ENCODE results near the gene ADAMTS6. TPM values are rescaled to one million over a fixed set of nuclear protein-coding genes. Genes with fewer than 3 reads are reported as not detected.

ADAMTS6 gene
- polyA plus RNA-seq, 2 of the 4 experiments (the other 2 are of a cell fraction), result 0.22 to 0.66 TPM

GRCh38 chr5:65262649-65263059 lies 219.1 kb downstream of the ADAMTS6 start:
- CTCF ChIA-PET, result no interaction called here
- POLR2A ChIA-PET, result no interaction called here
- 74% methylated on average over 6 of the region's 6 CpGs for WGBS (ENCODE audit: missing lambda C conversion rate)

GRCh38 chr5:65262096-65262495 lies 219.6 kb downstream of the ADAMTS6 start:
- H3K27ac ChIP-seq, result no peak overlapping the region
- no peaks in the 10 kb centered on the region for H3K9me3 ChIP-seq
- no peaks in the 10 kb centered on the region for H3K4me1 ChIP-seq
- no peak for TF ChIP-seq HDAC2 (IDR thresholded peaks at IDR 0.05)
- no peak for TF ChIP-seq ZFP36 (IDR thresholded peaks at IDR 0.05; ENCODE audit: borderline replicate concordance, partially characterized antibody)
- no peak for TF ChIP-seq ZC3H11A (IDR thresholded peaks at IDR 0.05)
- TF ChIP-seq JUN (IDR thresholded peaks at IDR 0.05), result no peak
- TF ChIP-seq FOSB (CRISPR knock-in tag; IDR thresholded peaks at IDR 0.05), result no peak
- no peak for TF ChIP-seq RNF2 (IDR thresholded peaks at IDR 0.05; ENCODE audit: borderline replicate concordance, low read depth)
- no peak overlapping the region for H3K4me2 ChIP-seq
- ATAC-seq (no peak), FAIRE-seq (no peak), DNase-seq (ENCODE audit: low read depth in 1 of 2, low spot score in 1 of 2) (no peak)
- ChIA-PET POLR2A (no interaction called here), CTCF (no interaction called here)
- 72% methylated on average over 3 of the region's 3 CpGs for WGBS (ENCODE audit: missing lambda C conversion rate)
- no peak overlapping the region for H3K4me3 ChIP-seq

More at GRCh38 chr5:65262649-65263059, 219.1 kb downstream of the ADAMTS6 start:
- no peak overlapping the region for H3K27ac ChIP-seq
- FAIRE-seq (no peak), DNase-seq (ENCODE audit: low read depth in 1 of 2, low spot score in 1 of 2) (no peak), ATAC-seq (no peak)
- H3K4me1 ChIP-seq, result no peaks in the 10 kb centered on the region
- no peak overlapping the region for H3K4me2 ChIP-seq
- TF ChIP-seq FOXS1 (CRISPR knock-in tag; IDR thresholded peaks at IDR 0.05) (no peak), RCOR1 (IDR thresholded peaks at IDR 0.05; ENCODE audit: low read depth, low read length) (no peak), RFX5 (IDR thresholded peaks at IDR 0.05) (no peak), ESRRA (IDR thresholded peaks at IDR 0.05; ENCODE audit: borderline replicate concordance, low read length) (no peak)
- H3K9me3 ChIP-seq, result no peaks in the 10 kb centered on the region
- H3K4me3 ChIP-seq, result no peak overlapping the region

GRCh38 chr5:65261499-65261898 lies 220.2 kb downstream of the ADAMTS6 start:
- Histone ChIP-seq H3K9me3 (no peaks in the 10 kb centered on the region), H3K27ac (no peak overlapping the region), H3K4me2 (no peak overlapping the region), H3K4me3 (no peak overlapping the region), H3K4me1 (no peaks in the 10 kb centered on the region)
- CTCF ChIA-PET, result no interaction called here
- POLR2A ChIA-PET, result no interaction called here
- ATAC-seq (no peak), FAIRE-seq (no peak), DNase-seq (ENCODE audit: low read depth in 1 of 2, low spot score in 1 of 2) (no peak)
- 35% methylated on average over 1 of the region's 1 CpG for WGBS (ENCODE audit: missing lambda C conversion rate)
- TF ChIP-seq ATOH8 (CRISPR knock-in tag; IDR thresholded peaks at IDR 0.05; ENCODE audit: low read depth), result no peak
- TF ChIP-seq CBX8 (IDR thresholded peaks at IDR 0.05), result no peak
- TF ChIP-seq HOXA7 (CRISPR knock-in tag; IDR thresholded peaks at IDR 0.05), result no peak
- no peak for TF ChIP-seq HEYL (CRISPR knock-in tag; IDR thresholded peaks at IDR 0.05)
- TF ChIP-seq EP300 (IDR thresholded peaks at IDR 0.05), result no peak
- no peak for TF ChIP-seq ZFP36 (IDR thresholded peaks at IDR 0.05; ENCODE audit: borderline replicate concordance, partially characterized antibody)
- no peak for TF ChIP-seq KDM1A (IDR thresholded peaks at IDR 0.05; ENCODE audit: low read depth)
- no peak for TF ChIP-seq BCL3 (IDR thresholded peaks at IDR 0.05)
- TF ChIP-seq RARB (CRISPR knock-in tag; IDR thresholded peaks at IDR 0.05), result no peak
- TF ChIP-seq BHLHE40 (IDR thresholded peaks at IDR 0.05; ENCODE audit: low read depth, low read length), result no peak
- TF ChIP-seq FOSL2 (IDR thresholded peaks at IDR 0.05), result no peak
- no peak for TF ChIP-seq FOSL2 (CRISPR knock-in tag; IDR thresholded peaks at IDR 0.05)
- TF ChIP-seq PHF8 (IDR thresholded peaks at IDR 0.05; ENCODE audit: borderline replicate concordance, low read depth), result no peak
- no peak for TF ChIP-seq RFX5 (IDR thresholded peaks at IDR 0.05)
- no peak for TF ChIP-seq POLR2AphosphoS2 (conservative IDR thresholded peaks at IDR 0.05; ENCODE audit: low read length)
- no peak for TF ChIP-seq HES2 (IDR thresholded peaks at IDR 0.05)
- TF ChIP-seq FOSB (CRISPR knock-in tag; IDR thresholded peaks at IDR 0.05), result no peak
- no peak for TF ChIP-seq GATA3 (IDR thresholded peaks at IDR 0.05; ENCODE audit: borderline replicate concordance)
- no peak for TF ChIP-seq CEBPB (IDR thresholded peaks at IDR 0.05)
- TF ChIP-seq JUN (IDR thresholded peaks at IDR 0.05), result no peak
